GM12891 (cell line): Measurements from ENCODE around the gene NELFCD.
"Not testable (repeated sequence)": the region's sequence is repeated elsewhere in the genome, so short reads cannot be mapped to it uniquely, and the experiment has no call there.

Source experiments
- DNase-seq: peaks from one replicate; pipeline ENCODE4 v3.0.0; 2011; ENCODE audit warnings: low spot score; ENCODE audit not compliant: insufficient read length
- FAIRE-seq: peaks from 2 replicates; lab custom pipeline; 2011; peaks lifted over from hg19 to GRCh38; lab: Jason Lieb, UNC
- PAX5 ChIP-seq: IDR thresholded peaks from 2 replicates; pipeline ENCODE4 v1.6.1; 2011; ENCODE audit warnings: low read length, moderate library complexity, mild to moderate bottlenecking; ENCODE audit not compliant: insufficient read depth, severe bottlenecking
- POLR2A ChIP-seq: IDR thresholded peaks from 2 replicates; pipeline ENCODE4 v1.6.1; 2011; ENCODE audit warnings: low read depth, low read length, control low read depth
- POLR2AphosphoS5 ChIP-seq: IDR thresholded peaks from 2 replicates; pipeline ENCODE4 v1.6.1; 2011; ENCODE audit warnings: low read depth, low read length, control low read depth
- POU2F2 ChIP-seq: IDR thresholded peaks from 2 replicates; pipeline ENCODE4 v1.6.1; 2011; ENCODE audit warnings: low read depth, mild to moderate bottlenecking, control low read depth, low read length, moderate library complexity
- SPI1 ChIP-seq: IDR thresholded peaks from 2 replicates; pipeline ENCODE4 v1.6.1; 2011; ENCODE audit warnings: low read depth, low read length, control low read depth
- TAF1 ChIP-seq: IDR thresholded peaks from 2 replicates; pipeline ENCODE4 v1.6.1; 2011; ENCODE audit warnings: low read depth, low read length, control low read depth

NELFCD gene

GRCh38 chr20:58950603-58951002 is 30.5 kb upstream of the NELFCD start:
- no peak for TF ChIP-seq TAF1
- no peak for TF ChIP-seq SPI1
- TF ChIP-seq POU2F2: no peak
- TF ChIP-seq PAX5: no peak
- no peak for TF ChIP-seq POLR2A
- TF ChIP-seq POLR2AphosphoS5: no peak
- DNase-seq (no peak), FAIRE-seq (no peak)

- no peak for DNase-seq
- FAIRE-seq: no peak
- no peak for TF ChIP-seq PAX5
- no peak for TF ChIP-seq SPI1
- no peak for TF ChIP-seq POU2F2
- no peak for TF ChIP-seq POLR2AphosphoS5
- TF ChIP-seq TAF1: no peak
- no peak for TF ChIP-seq POLR2A
These were observed 28.0 kb upstream of the NELFCD start for GRCh38 chr20:58953050-58953449.

GRCh38 chr20:58956078-58956477 is 25.0 kb upstream of the NELFCD start:
- TF ChIP-seq POLR2A (no peak), POLR2AphosphoS5 (no peak), POU2F2 (no peak), SPI1 (no peak), TAF1 (no peak), PAX5 (no peak)
- no peak for FAIRE-seq
- DNase-seq: no peak

GRCh38 chr20:58959652-58960051 is 21.4 kb upstream of the NELFCD start:
- TF ChIP-seq PAX5 (no peak), TAF1 (no peak)
- no peak for DNase-seq
- no peak for FAIRE-seq

GRCh38 chr20:58963060-58963584 is 17.9 kb upstream of the NELFCD start:
- no peak for DNase-seq
- no peak for FAIRE-seq

GRCh38 chr20:58963922-58964321 is 17.1 kb upstream of the NELFCD start:
- FAIRE-seq, DNase-seq: not testable (repeated sequence)

More at GRCh38 chr20:58963060-58963584, 17.9 kb upstream of the NELFCD start:
- TF ChIP-seq POU2F2: no peak
- TF ChIP-seq SPI1: no peak
- no peak for TF ChIP-seq POLR2A
- TF ChIP-seq POLR2AphosphoS5: no peak
- no peak for TF ChIP-seq PAX5
- TF ChIP-seq TAF1: no peak

GRCh38 chr20:58965270-58966064 is 15.6 kb upstream of the NELFCD start:
- TF ChIP-seq POLR2AphosphoS5 (no peak), POLR2A (no peak), TAF1 (no peak), POU2F2 (no peak), SPI1 (no peak)
- DNase-seq (no peak), FAIRE-seq (no peak)

- FAIRE-seq (no peak), DNase-seq (no peak)
These were observed 13.2 kb upstream of the NELFCD start for GRCh38 chr20:58967652-58968429.

GRCh38 chr20:58969439-58969838 is 11.6 kb upstream of the NELFCD start:
- no peak for TF ChIP-seq POLR2AphosphoS5
- no peak for TF ChIP-seq POU2F2
- TF ChIP-seq PAX5: no peak
- no peak for TF ChIP-seq SPI1
- TF ChIP-seq POLR2A: no peak
- no peak for TF ChIP-seq TAF1
- no peak for DNase-seq
- FAIRE-seq: no peak

More at GRCh38 chr20:58967652-58968429, 13.2 kb upstream of the NELFCD start:
- TF ChIP-seq POLR2A (no peak), SPI1 (no peak), POLR2AphosphoS5 (no peak), PAX5 (no peak), TAF1 (no peak), POU2F2 (no peak)

- DNase-seq (no peak), FAIRE-seq (peak; percentile 58)
- TF ChIP-seq SPI1 (peak; percentile 43; the same call in 1 of the 2 replicates), POLR2AphosphoS5 (no peak)
These were observed 10.9 kb upstream of the NELFCD start for GRCh38 chr20:58970146-58970545.
